Vein endothelial cell (primary cell): ENCODE measurements around the gene BMP10. TPM values are rescaled to one million over a fixed set of nuclear protein-coding genes. Genes with fewer than 3 reads are reported as not detected.

Experiments
- total RNA-seq: library from RNA; depleted of rRNA; stranded (reverse); fragments of >200 nt; gene quantifications from 2 replicates; pipeline ENCODE4 v1.2.3, GENCODE V29; 2012

Gene BMP10, protein sequence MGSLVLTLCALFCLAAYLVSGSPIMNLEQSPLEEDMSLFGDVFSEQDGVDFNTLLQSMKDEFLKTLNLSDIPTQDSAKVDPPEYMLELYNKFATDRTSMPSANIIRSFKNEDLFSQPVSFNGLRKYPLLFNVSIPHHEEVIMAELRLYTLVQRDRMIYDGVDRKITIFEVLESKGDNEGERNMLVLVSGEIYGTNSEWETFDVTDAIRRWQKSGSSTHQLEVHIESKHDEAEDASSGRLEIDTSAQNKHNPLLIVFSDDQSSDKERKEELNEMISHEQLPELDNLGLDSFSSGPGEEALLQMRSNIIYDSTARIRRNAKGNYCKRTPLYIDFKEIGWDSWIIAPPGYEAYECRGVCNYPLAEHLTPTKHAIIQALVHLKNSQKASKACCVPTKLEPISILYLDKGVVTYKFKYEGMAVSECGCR
- total RNA-seq = 0.33 TPM in 1 of 2 replicates, not detected in the other

DNA sequence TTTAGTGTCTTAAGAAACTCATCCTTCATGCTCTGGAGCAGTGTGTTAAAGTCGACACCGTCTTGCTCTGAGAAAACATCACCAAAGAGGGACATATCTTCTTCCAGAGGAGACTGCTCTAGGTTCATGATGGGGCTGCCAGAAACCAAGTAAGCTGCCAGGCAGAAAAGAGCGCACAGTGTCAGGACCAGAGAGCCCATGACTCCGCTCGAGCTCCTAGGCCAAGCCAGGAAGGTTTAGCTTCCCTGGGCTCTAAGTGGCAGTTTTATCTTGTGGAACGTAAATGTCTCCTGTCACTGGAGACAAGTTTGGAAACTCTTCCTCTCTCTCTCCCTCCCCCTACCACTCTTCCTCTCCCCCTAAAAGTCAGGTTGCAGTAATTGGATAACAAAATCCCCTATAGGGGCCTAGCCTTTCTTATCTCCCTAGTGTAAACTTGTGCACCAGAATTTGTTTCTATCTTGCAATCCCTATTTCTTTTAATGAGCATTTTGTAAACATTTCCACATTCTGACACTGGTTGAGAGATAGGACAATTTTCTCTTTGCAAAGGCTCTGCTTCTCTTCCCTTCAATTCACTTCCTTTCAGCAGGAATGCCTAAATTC lies at the start of gene BMP10:
Gene BMP10 (minus strand): TSS at position 239 of the 606 bp plus-strand sequence. CDS start 39 bp downstream, at position 200.

Other genes with a start within 250 kb of the BMP10 start
- under 0.01 TPM in 1 of 2 replicates, not detected in the other for gene PROKR1, start 227.8 kb downstream of the BMP10 start, total RNA-seq
- 5.2 and 8.2 TPM in 2 replicates for gene ARHGAP25, start 136.6 kb downstream of the BMP10 start, total RNA-seq
- 0.38 and 0.65 TPM in 2 replicates for gene GKN2, start 81.5 kb upstream of the BMP10 start, total RNA-seq
- not detected in 2 replicates for gene GKN1, start 103.2 kb upstream of the BMP10 start, total RNA-seq
- 0.98 and 2.6 TPM in 2 replicates for gene ANTXR1, start 141.8 kb upstream of the BMP10 start, total RNA-seq